ENCODE measurements around the gene TAS2R42. TPM values are rescaled to one million over a fixed set of nuclear protein-coding genes. Genes with fewer than 3 reads are reported as not detected.

The TAS2R42 gene
- total and polyA plus RNA-seq, 2 of the 13 experiments (the other 11 are each of a cell fraction or from before 2014, with no cell fraction given): not detected

GRCh38 chr12:11171145-11171968, 15.4 kb downstream of the TAS2R42 start, which contains the start of gene SMIM10L1 (continued):
- peak; percentile 89 for TF ChIP-seq POGK (CRISPR knock-in tag; conservative IDR thresholded peaks at IDR 0.05)
- TF ChIP-seq HNF1A (IDR thresholded peaks at IDR 0.05; ENCODE audit: low read depth): no peak
- TF ChIP-seq HNF1A (CRISPR knock-in tag; IDR thresholded peaks at IDR 0.05; ENCODE audit: borderline replicate concordance): peak; percentile 33; the same call in 1 of the 2 replicates
- TF ChIP-seq ZNF414 (CRISPR knock-in tag; IDR thresholded peaks at IDR 0.05): peak; percentile 74; the same call in 1 of the 2 replicates
- no peak for TF ChIP-seq ZBTB14 (CRISPR knock-in tag; IDR thresholded peaks at IDR 0.05)
- TF ChIP-seq ZNF225 (CRISPR knock-in tag; IDR thresholded peaks at IDR 0.05): peak; percentile 94
- peak; percentile 86; the same call in 1 of the 2 replicates for TF ChIP-seq ZNF598 (CRISPR knock-in tag; IDR thresholded peaks at IDR 0.05; ENCODE audit: borderline replicate concordance)
- TF ChIP-seq IKZF5 (CRISPR knock-in tag; IDR thresholded peaks at IDR 0.05): peak; percentile 22; the same call in 1 of the 2 replicates
- TF ChIP-seq TFAP4 (IDR thresholded peaks at IDR 0.05; ENCODE audit: borderline replicate concordance, low read depth): no peak
- TF ChIP-seq ZNF138 (CRISPR knock-in tag; IDR thresholded peaks at IDR 0.05; ENCODE audit: low read depth): peak; percentile 63; the same call in 1 of the 2 replicates
- 0 out of 2 replicates have a peak, but pooled peaks have one; percentile 86 for TF ChIP-seq ZNF276 (CRISPR knock-in tag; IDR thresholded peaks at IDR 0.05; ENCODE audit: low read depth)
- peak; percentile 89 for TF ChIP-seq MXD3 (CRISPR knock-in tag; IDR thresholded peaks at IDR 0.05)
- peak; percentile 67 for TF ChIP-seq TAF15 (IDR thresholded peaks at IDR 0.05; ENCODE audit: low read depth, low read length, poor library complexity, severe bottlenecking)
- TF ChIP-seq SIN3B (IDR thresholded peaks at IDR 0.05; ENCODE audit: low read length): peak; percentile 31; the same call in 1 of the 2 replicates

Data from HepG2 (cell line).